HepG2 (cell line): ENCODE measurements around the gene FSD2. TPM values are rescaled to one million over a fixed set of nuclear protein-coding genes. Genes with fewer than 3 reads are reported as not detected.

ENCODE experiments used
- ATAC-seq: fragments of 200-7000 bp; cut with Tn5 transposase; 3 replicates; pipeline ENCODE4 v1.9.1; 2020; ENCODE audit warnings: mild to moderate bottlenecking, moderate library complexity
- Bru-seq: library from RNA; stranded (reverse); fragments of 400-500 nt; gene quantifications from one replicate; lab custom pipeline; 2021; lab: Mats Ljungman, UMichigan
- BruChase-seq, 2 experiments: library from RNA; stranded (reverse); fragments of 400-500 nt; gene quantifications; one replicate each; lab custom pipeline; 2021; lab: Mats Ljungman, UMichigan
- BruUV-seq: library from RNA; stranded (reverse); fragments of 400-500 nt; replicated peaks from 2 replicates; lab custom pipeline; 2021; lab: Mats Ljungman, UMichigan
- CTCF ChIA-PET: fragments of 300-600 bp; formaldehyde crosslinking; extraction: SDS; loops from one replicate; lab custom pipeline; 2021; ENCODE audit warnings: low total read pairs, inconsistent platforms, low intra/inter-chr PET ratio; lab: Yijun Ruan, JAX
- POLR2A ChIA-PET: fragments of 350-600 bp; sonication (Branson Sonifier 250); formaldehyde crosslinking; loops from one replicate; lab custom pipeline; 2020; ENCODE audit warnings: antibody characterized with exemption, inconsistent platforms; lab: Yijun Ruan, JAX
- DNase-seq: peaks from one replicate; pipeline ENCODE4 v3.0.0-alpha.2; 2015; ENCODE audit warnings: low spot score
- FAIRE-seq: peaks from 3 replicates; lab custom pipeline; 2011; peaks lifted over from hg19 to GRCh38; lab: Jason Lieb, UNC
- H2AFZ ChIP-seq: one replicate; pipeline ENCODE4 v1.6.1; 2011; ENCODE audit warnings: low read length, inconsistent platforms
- H3K27ac ChIP-seq: fragments of 300-600 bp; 3 replicates; pipeline ENCODE4 v1.8.0; 2011; ENCODE audit warnings: mixed run types, mild to moderate bottlenecking, mixed read lengths, low read length, inconsistent platforms; ENCODE audit not compliant: insufficient read depth; ENCODE audit errors: extremely low read length
- H3K27me3 ChIP-seq, 2 experiments: fragments of 200-600 bp in 1 of 2; 2 replicates in 1 of 2; 3 replicates in 1 of 2; pipeline versions ENCODE4 v1.6.0 to v1.8.0; 2011; ENCODE audit warnings: low read length in 2 of 2, mild to moderate bottlenecking in 2 of 2, moderate library complexity in 2 of 2, inconsistent platforms in 1 of 2; ENCODE audit not compliant: insufficient read depth in 2 of 2, control insufficient read depth in 1 of 2
- H3K36me3 ChIP-seq, 2 experiments: fragments of 200-600 bp in 1 of 2; replicated peaks in 1 of 2; 2 replicates in 1 of 2; 3 replicates in 1 of 2; pipeline versions ENCODE4 v1.5.1 to v1.8.0; 2011; ENCODE audit warnings: low read length in 2 of 2, inconsistent platforms in 1 of 2; ENCODE audit not compliant: insufficient read depth in 2 of 2, control insufficient read depth in 1 of 2
- H3K4me1 ChIP-seq: 2 replicates; pipeline ENCODE4 v1.5.1; 2012; ENCODE audit warnings: low read length, inconsistent platforms; ENCODE audit not compliant: insufficient read depth
- H3K4me2 ChIP-seq: 2 replicates; pipeline ENCODE4 v1.6.0; 2011; ENCODE audit warnings: low read depth, low read length, inconsistent platforms
- H3K4me3 ChIP-seq, 3 experiments: fragments of 200-600 bp in 1 of 3; sonication (generic), shearing (Covaris generic) in 1 of 3; replicated peaks in 1 of 3; 2 replicates each; pipeline ENCODE4 v1.5.1; 2011 to 2016; ENCODE audit warnings: low read length in 3 of 3, inconsistent platforms in 2 of 3, low read depth in 2 of 3, mild to moderate bottlenecking in 2 of 3, control low read depth in 1 of 3, mixed read lengths in 1 of 3; ENCODE audit not compliant: insufficient read depth in 1 of 3
- H3K79me2 ChIP-seq: one replicate; pipeline ENCODE4 v1.6.1; 2011; ENCODE audit warnings: low read length, inconsistent platforms; ENCODE audit not compliant: insufficient read depth
- H3K9ac ChIP-seq: 2 replicates; pipeline ENCODE4 v1.6.0; 2011; ENCODE audit warnings: mild to moderate bottlenecking, low read depth, low read length, inconsistent platforms; ENCODE audit not compliant: insufficient read depth
- H3K9me3 ChIP-seq: 2 replicates; pipeline ENCODE4 v1.5.1; 2012; ENCODE audit warnings: mild to moderate bottlenecking, low read length
- H4K20me1 ChIP-seq: 2 replicates; pipeline ENCODE4 v1.6.0; 2011; ENCODE audit warnings: inconsistent platforms, mild to moderate bottlenecking, low read length, moderate library complexity; ENCODE audit not compliant: insufficient read depth
- ARNT ChIP-seq: fragments of 450-650 bp; IDR thresholded peaks from 2 replicates; pipeline ENCODE4 v1.6.1; 2017
- CENPT ChIP-seq: sonication (generic); formaldehyde crosslinking; IDR thresholded peaks from 2 replicates; pipeline ENCODE4 v1.8.0; 2022; ENCODE audit warnings: low read depth, mild to moderate bottlenecking, moderate library complexity, missing genetic modification reagents
- FOSL2 ChIP-seq: sonication (generic); formaldehyde crosslinking; IDR thresholded peaks from 2 replicates; pipeline ENCODE4 v1.4.0; 2020; ENCODE audit warnings: missing genetic modification reagents
- IRF2 ChIP-seq: IDR thresholded peaks from 2 replicates; pipeline ENCODE4 v1.6.1; 2018; ENCODE audit warnings: missing genetic modification reagents, missing compliant biosample characterization
- NFE2 ChIP-seq: sonication (generic); formaldehyde crosslinking; IDR thresholded peaks from 2 replicates; pipeline ENCODE4 v1.4.0; 2020; ENCODE audit warnings: missing genetic modification reagents
- NFIC ChIP-seq: IDR thresholded peaks from 2 replicates; pipeline ENCODE4 v1.6.1; 2012; ENCODE audit warnings: mild to moderate bottlenecking, low read length, inconsistent platforms
- SOX5 ChIP-seq: IDR thresholded peaks from 2 replicates; pipeline ENCODE4 v1.6.1; 2016; ENCODE audit warnings: borderline replicate concordance
- TEAD2 ChIP-seq: sonication (generic); formaldehyde crosslinking; IDR thresholded peaks from 2 replicates; pipeline ENCODE4 v1.9.0; 2021; ENCODE audit warnings: missing genetic modification reagents
- ZNF768 ChIP-seq: sonication (generic); formaldehyde crosslinking; IDR thresholded peaks from 2 replicates; pipeline ENCODE4 v1.4.0; 2020; ENCODE audit warnings: missing genetic modification reagents
- WGBS: methylation state at CpG from one replicate; pipeline ENCODE4 v1.1.6; 2017; ENCODE audit warnings: low lambda C conversion rate; 5-methylcytosine and 5-hydroxymethylcytosine counted together
- in situ Hi-C: cut with HindIII; loops from 2 replicates; pipeline ENCODE4 v1.10.0; 2017; ENCODE audit warnings: low pct_unique_long_range_greater_than_20kb; ENCODE audit not compliant: extremely low pct_ligation_motif_present
- intact Hi-C: fragments of 100-400 bp; cut with micrococcal nuclease; formaldehyde crosslinking; loops from one replicate; pipeline ENCODE4 v1.10.0; 2022; ENCODE audit not compliant: unreplicated experiment
- long read RNA-seq, 2 experiments: library from RNA in 1 of 2; library from polyadenylated mRNA in 1 of 2; stranded (forward) in 1 of 2; unstranded in 1 of 2; transcript quantifications; one replicate each; pipeline ENCODE4 v2.0.0, GENCODE V29; 2019 to 2022
- polyA minus RNA-seq, 3 experiments: library from RNA; depleted of rRNA, polyadenylated mRNA; stranded (reverse); fragments of >200 nt; gene quantifications; 2 replicates each; pipeline ENCODE4 v1.2.3, GENCODE V29; 2011; ENCODE audit warnings: low replicate concordance in 1 of 3
- polyA plus RNA-seq, 8 experiments: library from polyadenylated mRNA; depleted of rRNA in 3 of 8; stranded (reverse) in 7 of 8; unstranded in 1 of 8; fragments of >200 nt; fragmentation: Illumina TruSeq in 4 of 8; extraction: Trizol in 4 of 8; gene quantifications; 2 replicates each; pipeline versions ENCODE4 v1.2.1 to v1.2.3, GENCODE V29; 2011 to 2016; ENCODE audit warnings: low read depth in 4 of 8, missing spikeins in 1 of 8, mixed read lengths in 1 of 8; ENCODE audit not compliant: insufficient read depth in 1 of 8
- total RNA-seq, 5 experiments: library from RNA; depleted of rRNA; stranded (reverse); fragments of >200 nt; fragmentation: Illumina TruSeq; extraction: Trizol; gene quantifications; 2 replicates each; pipeline ENCODE4 v1.2.3, GENCODE V29; 2016; ENCODE audit warnings: low read depth in 1 of 5
- TF ChIP-seq, protein P1 (sequence below): sonication (generic); formaldehyde crosslinking; IDR thresholded peaks from 2 replicates; pipeline ENCODE4 v1.4.0; 2020; ENCODE audit warnings: mild to moderate bottlenecking, missing genetic modification reagents
- TF ChIP-seq, protein P2 (sequence below): IDR thresholded peaks from 2 replicates; pipeline ENCODE4 v1.6.1; 2016; ENCODE audit warnings: low read depth, borderline replicate concordance
- TF ChIP-seq, protein P3 (sequence below): IDR thresholded peaks from 2 replicates; pipeline ENCODE4 v1.6.1; 2018; ENCODE audit warnings: missing genetic modification reagents
- TF ChIP-seq, protein P4 (sequence below): sonication (generic); formaldehyde crosslinking; IDR thresholded peaks from 2 replicates; pipeline ENCODE4 v1.8.1; 2022; ENCODE audit warnings: mild to moderate bottlenecking, missing genetic modification reagents

FSD2 gene, protein sequence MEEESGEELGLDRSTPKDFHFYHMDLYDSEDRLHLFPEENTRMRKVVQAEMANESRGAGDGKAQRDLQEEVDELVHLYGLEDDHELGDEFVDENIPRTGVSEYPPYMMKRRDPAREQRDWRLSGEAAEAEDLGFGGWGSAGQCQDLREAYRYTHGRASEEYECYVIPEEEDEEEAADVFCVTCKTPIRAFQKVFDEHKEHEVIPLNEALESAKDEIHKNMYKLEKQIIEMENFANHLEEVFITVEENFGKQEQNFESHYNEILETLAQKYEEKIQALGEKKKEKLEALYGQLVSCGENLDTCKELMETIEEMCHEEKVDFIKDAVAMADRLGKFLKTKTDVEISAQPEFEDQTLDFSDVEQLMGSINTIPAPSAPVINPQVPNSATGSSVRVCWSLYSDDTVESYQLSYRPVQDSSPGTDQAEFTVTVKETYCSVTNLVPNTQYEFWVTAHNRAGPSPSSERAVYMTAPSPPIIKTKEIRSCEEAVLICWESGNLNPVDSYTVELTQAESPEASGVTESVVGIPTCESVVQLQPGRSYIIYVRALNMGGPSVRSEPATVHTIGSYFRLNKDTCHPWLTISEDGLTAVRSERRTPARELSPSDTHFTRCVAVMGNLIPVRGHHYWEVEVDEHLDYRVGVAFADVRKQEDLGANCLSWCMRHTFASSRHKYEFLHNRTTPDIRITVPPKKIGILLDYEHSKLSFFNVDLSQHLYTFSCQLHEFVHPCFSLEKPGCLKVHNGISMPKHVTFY
- total RNA-seq (2016; rRNA removed; fragmentation: Illumina TruSeq; extraction: Trizol) = not detected in 2 replicates
- not detected in 2 replicates for total RNA-seq (2016; cell fraction: cytosol; rRNA removed; fragmentation: Illumina TruSeq; extraction: Trizol; ENCODE audit: low read depth)
- not detected in 2 replicates for total RNA-seq (2016; cell fraction: insoluble cytoplasmic fraction; rRNA removed; fragmentation: Illumina TruSeq; extraction: Trizol)
- total RNA-seq (2016; cell fraction: membrane; rRNA removed; fragmentation: Illumina TruSeq; extraction: Trizol) = not detected in 2 replicates
- not detected in 2 replicates for total RNA-seq (2016; cell fraction: nucleus; rRNA removed; fragmentation: Illumina TruSeq; extraction: Trizol)
- polyA plus RNA-seq (2011; rRNA removed) = not detected in 2 replicates
- not detected in 2 replicates for polyA plus RNA-seq (2011; cell fraction: cytosol; rRNA removed)
- not detected in 2 replicates for polyA plus RNA-seq (2011; cell fraction: nucleus; rRNA removed)
- not detected in 2 replicates for polyA plus RNA-seq (2012)
- polyA plus RNA-seq (2016; cell fraction: cytosol; fragmentation: Illumina TruSeq; extraction: Trizol; ENCODE audit: low read depth) = not detected in 2 replicates
- not detected in 2 replicates for polyA plus RNA-seq (2016; cell fraction: insoluble cytoplasmic fraction; fragmentation: Illumina TruSeq; extraction: Trizol; ENCODE audit: low read depth)
- polyA plus RNA-seq (2016; cell fraction: membrane; fragmentation: Illumina TruSeq; extraction: Trizol; ENCODE audit: low read depth) = not detected in 2 replicates
- not detected in 2 replicates for polyA plus RNA-seq (2016; cell fraction: nucleus; fragmentation: Illumina TruSeq; extraction: Trizol; ENCODE audit: insufficient read depth, low read depth)
- not detected in 2 replicates for polyA minus RNA-seq (2011; rRNA and poly(A)+ RNA removed; ENCODE audit: low replicate concordance)
- not detected in 2 replicates for polyA minus RNA-seq (2011; cell fraction: cytosol; rRNA and poly(A)+ RNA removed)
- under 0.01 TPM in 1 of 2 replicates, not detected in the other for polyA minus RNA-seq (2011; cell fraction: nucleus; rRNA and poly(A)+ RNA removed)
- percentile 9 among the genes with signal in this experiment for Bru-seq, nascent RNA
- percentile 13 among the genes with signal in this experiment for BruChase-seq, experiment 1, labeled RNA remaining after a 6-hour chase
- percentile 20 among the genes with signal in this experiment for BruChase-seq, experiment 2, labeled RNA remaining after a 2-hour chase
- long read RNA-seq, experiment 1 = 0 reads
- long read RNA-seq, experiment 2 = 0 reads

DNA sequence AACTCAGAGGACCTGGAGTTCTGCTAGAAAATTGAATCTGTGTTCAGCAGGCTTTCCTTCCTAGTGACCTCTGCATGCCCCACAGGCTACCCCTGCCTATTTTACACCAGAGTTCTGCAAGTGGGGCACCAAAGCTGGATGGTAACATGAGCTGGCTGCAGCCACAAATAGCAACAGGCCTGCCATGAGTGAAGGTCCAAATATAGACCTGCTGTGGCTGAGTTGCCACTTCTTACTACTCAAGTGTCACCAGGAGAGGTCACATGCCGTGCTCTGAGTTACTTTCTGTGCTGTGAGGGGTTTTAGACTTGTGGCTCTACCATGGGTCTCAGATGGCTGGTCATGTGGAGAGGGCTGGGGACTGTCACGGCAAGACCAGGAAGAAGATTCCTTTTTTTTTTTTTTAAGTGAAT lies at the start of gene FSD2:
FSD2 (minus strand) TSS at position 76 of the 413 bp plus-strand sequence. CDS start 18,679 bp downstream, outside the sequence.
- FAIRE-seq = no peak
- H3K36me3 ChIP-seq = no peaks in the 10 kb centered on the region
- no TSS peak for BruUV-seq
- no peak for ATAC-seq
- TF ChIP-seq NFE2 (CRISPR knock-in tag) = no peak
- TF ChIP-seq, protein P1, sequence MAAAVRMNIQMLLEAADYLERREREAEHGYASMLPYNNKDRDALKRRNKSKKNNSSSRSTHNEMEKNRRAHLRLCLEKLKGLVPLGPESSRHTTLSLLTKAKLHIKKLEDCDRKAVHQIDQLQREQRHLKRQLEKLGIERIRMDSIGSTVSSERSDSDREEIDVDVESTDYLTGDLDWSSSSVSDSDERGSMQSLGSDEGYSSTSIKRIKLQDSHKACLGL = no peak
- TF ChIP-seq NFIC = no peak
- no peak for TF ChIP-seq SOX5
- no peak for TF ChIP-seq IRF2 (CRISPR knock-in tag)
- no peak for TF ChIP-seq FOSL2
- TF ChIP-seq, protein P2, sequence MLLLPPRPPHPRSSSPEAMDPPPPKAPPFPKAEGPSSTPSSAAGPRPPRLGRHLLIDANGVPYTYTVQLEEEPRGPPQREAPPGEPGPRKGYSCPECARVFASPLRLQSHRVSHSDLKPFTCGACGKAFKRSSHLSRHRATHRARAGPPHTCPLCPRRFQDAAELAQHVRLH (CRISPR knock-in tag) = no peak
- no peak for TF ChIP-seq ZNF768 (CRISPR knock-in tag)
- TF ChIP-seq, protein P3, sequence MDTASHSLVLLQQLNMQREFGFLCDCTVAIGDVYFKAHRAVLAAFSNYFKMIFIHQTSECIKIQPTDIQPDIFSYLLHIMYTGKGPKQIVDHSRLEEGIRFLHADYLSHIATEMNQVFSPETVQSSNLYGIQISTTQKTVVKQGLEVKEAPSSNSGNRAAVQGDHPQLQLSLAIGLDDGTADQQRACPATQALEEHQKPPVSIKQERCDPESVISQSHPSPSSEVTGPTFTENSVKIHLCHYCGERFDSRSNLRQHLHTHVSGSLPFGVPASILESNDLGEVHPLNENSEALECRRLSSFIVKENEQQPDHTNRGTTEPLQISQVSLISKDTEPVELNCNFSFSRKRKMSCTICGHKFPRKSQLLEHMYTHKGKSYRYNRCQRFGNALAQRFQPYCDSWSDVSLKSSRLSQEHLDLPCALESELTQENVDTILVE = no peak
- no peak for TF ChIP-seq TEAD2 (CRISPR knock-in tag)
- TF ChIP-seq, protein P4, sequence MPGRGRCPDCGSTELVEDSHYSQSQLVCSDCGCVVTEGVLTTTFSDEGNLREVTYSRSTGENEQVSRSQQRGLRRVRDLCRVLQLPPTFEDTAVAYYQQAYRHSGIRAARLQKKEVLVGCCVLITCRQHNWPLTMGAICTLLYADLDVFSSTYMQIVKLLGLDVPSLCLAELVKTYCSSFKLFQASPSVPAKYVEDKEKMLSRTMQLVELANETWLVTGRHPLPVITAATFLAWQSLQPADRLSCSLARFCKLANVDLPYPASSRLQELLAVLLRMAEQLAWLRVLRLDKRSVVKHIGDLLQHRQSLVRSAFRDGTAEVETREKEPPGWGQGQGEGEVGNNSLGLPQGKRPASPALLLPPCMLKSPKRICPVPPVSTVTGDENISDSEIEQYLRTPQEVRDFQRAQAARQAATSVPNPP (CRISPR knock-in tag) = no peak
- no peak for TF ChIP-seq CENPT (CRISPR knock-in tag)
- TF ChIP-seq ARNT = no peak
- no peaks in the 10 kb centered on the region for H4K20me1 ChIP-seq
- DNase-seq = no peak
- 36% methylated on average over 2 of the region's 2 CpGs for WGBS
- no peak within 1 kb of the TSS for H3K9ac ChIP-seq
- H2AFZ ChIP-seq = no peak within 1 kb of the TSS
- in situ Hi-C loops = no loop called here
- peaks cover 6% of the 10 kb centered on the region for H3K79me2 ChIP-seq
- intact Hi-C loops = no loop called here
- no peaks in the 10 kb centered on the region; a peak in 2 of 5 replicates for H3K27me3 ChIP-seq
- CTCF ChIA-PET = no interaction called here
- POLR2A ChIA-PET = interaction anchor here (1.8 kb wide), 1 partner anchor 56 kb away, joined by 4 read pairs; no protein-coding TSS in a partner anchor
- H3K9me3 ChIP-seq = no peaks in the 10 kb centered on the region
- H3K4me2 ChIP-seq = no peak within 1 kb of the TSS
- H3K4me1 ChIP-seq = peaks cover 25% of the 10 kb centered on the region
- no peak within 1 kb of the TSS for H3K27ac ChIP-seq
- no peak within 1 kb of the TSS for H3K4me3 ChIP-seq
